22Rv1 (cell line): ENCODE results near the gene RPP40.
"Not testable (repeated sequence)": the region's sequence is repeated elsewhere in the genome, so short reads cannot be mapped to it uniquely, and the experiment has no call there.

Experiments used
- H3K27ac ChIP-seq: fragments of 450-650 bp; 2 replicates; pipeline ENCODE4 v1.5.1; 2017
- ZFX ChIP-seq: fragments of 450-650 bp; IDR thresholded peaks from 2 replicates; pipeline ENCODE4 v1.6.1; 2017; ENCODE audit warnings: antibody characterized with exemption, borderline replicate concordance
- TF ChIP-seq, protein P1 (sequence below): fragments of 450-650 bp; IDR thresholded peaks from 2 replicates; pipeline ENCODE4 v1.5.1; 2017; ENCODE audit warnings: mild to moderate bottlenecking

The RPP40 gene

DNA sequence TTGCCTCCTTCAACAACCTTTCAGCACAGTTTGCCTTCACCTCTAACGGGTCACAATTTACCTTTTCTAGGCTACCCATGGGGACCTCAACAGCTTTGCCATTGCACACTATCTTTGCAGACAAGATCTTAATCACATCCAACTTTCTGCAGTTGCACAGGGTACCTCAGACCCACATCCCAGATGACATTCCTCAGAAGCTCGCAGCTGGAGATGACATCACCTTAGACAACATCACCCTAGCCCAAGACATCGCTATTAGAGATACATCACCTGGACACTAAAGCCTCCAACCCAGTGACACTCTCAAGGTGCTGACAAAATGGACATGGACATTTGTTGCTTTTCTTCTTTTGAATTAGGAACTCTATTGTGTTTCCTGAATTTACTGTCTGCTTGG is 38.6 kb upstream of the RPP40 start:
- no peak overlapping the region for H3K27ac ChIP-seq
- TF ChIP-seq ZFX: no peak
- TF ChIP-seq, protein P1, sequence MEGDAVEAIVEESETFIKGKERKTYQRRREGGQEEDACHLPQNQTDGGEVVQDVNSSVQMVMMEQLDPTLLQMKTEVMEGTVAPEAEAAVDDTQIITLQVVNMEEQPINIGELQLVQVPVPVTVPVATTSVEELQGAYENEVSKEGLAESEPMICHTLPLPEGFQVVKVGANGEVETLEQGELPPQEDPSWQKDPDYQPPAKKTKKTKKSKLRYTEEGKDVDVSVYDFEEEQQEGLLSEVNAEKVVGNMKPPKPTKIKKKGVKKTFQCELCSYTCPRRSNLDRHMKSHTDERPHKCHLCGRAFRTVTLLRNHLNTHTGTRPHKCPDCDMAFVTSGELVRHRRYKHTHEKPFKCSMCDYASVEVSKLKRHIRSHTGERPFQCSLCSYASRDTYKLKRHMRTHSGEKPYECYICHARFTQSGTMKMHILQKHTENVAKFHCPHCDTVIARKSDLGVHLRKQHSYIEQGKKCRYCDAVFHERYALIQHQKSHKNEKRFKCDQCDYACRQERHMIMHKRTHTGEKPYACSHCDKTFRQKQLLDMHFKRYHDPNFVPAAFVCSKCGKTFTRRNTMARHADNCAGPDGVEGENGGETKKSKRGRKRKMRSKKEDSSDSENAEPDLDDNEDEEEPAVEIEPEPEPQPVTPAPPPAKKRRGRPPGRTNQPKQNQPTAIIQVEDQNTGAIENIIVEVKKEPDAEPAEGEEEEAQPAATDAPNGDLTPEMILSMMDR: no peak

DNA sequence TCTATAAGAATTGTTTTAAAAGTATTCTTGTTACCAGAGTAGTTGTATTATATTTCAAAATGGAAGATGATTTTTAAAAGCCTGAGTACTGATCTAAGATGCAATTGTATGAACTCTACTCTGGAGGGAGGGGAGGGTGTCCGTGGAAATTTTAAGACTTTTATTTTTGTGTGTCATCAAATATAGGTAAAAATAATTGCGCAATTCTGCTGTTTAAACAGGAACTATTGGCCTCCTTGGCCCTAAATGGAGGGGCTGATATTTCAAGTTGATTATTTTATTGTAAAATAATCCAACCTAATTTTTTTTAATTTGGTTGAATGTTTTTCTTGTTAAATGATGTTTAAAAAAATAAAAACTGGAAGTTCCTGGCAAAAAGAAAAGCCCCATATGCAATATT is 38.1 kb upstream of the RPP40 start:
- no peak for TF ChIP-seq ZFX
- TF ChIP-seq, protein P1: no peak
- no peak overlapping the region for H3K27ac ChIP-seq

DNA sequence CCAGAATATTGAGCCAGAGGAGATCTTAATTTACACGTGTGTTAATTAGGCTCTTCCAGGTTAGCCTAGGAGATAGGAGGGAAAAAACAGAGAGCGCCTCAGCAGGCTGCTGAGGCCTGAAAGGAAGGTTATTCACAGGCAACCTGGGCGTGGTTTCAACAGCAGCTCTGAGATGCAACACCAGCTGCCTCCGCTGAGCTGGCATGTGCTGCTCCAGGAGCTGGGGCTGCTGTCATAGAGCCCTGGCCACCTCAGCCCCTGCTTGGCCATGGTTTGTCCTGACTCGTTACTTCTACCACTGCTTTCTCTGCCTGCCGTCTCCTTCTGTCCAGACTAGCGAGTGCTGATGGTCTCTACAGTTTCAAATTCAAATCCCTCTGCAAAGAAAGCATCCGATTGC is 32.4 kb upstream of the RPP40 start:
- TF ChIP-seq ZFX: no peak
- TF ChIP-seq, protein P1: no peak
- H3K27ac ChIP-seq: no peak overlapping the region

DNA sequence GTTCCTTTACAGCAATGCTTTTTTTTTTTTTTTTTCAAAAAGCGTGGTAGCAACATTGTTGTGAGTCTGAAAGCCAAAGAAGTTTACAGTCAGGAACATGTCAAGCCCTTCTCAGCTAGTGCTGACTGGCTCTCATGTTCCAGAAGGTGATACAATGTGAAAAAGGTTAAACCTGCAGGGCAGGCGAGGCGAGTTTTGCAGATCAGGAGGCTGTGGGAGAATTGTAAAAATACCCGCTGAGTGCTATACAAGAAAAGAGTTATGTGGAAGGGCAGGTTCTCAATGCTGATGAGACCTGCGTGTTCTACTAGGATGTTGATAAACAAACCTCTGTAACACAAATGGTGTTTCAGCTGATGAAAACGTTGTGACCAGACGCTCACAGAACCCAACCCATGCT is 30.9 kb upstream of the RPP40 start:
- no peak for TF ChIP-seq ZFX
- TF ChIP-seq, protein P1: no peak
- no peak overlapping the region for H3K27ac ChIP-seq

DNA sequence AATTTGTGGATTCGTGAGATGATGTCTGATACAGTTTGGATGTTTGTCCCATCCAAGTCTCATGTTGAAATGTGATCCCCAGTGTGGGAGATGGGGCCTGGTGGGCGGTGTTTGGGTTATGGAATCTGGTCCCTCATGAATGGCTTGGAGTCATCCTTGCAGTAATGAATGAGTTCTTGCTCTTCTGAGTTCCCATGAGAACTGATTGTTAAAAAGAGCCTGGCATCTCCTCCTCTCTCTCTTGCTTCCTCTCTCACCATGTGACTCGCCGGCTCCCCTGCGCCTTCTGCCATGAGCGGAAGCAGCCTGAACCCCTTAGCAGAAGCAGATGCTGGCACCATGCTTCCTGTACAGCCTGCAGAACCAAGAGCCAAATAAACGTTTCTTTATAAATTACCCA is 30.5 kb upstream of the RPP40 start:
- TF ChIP-seq ZFX: no peak
- TF ChIP-seq, protein P1: no peak
- H3K27ac ChIP-seq: no peak overlapping the region

DNA sequence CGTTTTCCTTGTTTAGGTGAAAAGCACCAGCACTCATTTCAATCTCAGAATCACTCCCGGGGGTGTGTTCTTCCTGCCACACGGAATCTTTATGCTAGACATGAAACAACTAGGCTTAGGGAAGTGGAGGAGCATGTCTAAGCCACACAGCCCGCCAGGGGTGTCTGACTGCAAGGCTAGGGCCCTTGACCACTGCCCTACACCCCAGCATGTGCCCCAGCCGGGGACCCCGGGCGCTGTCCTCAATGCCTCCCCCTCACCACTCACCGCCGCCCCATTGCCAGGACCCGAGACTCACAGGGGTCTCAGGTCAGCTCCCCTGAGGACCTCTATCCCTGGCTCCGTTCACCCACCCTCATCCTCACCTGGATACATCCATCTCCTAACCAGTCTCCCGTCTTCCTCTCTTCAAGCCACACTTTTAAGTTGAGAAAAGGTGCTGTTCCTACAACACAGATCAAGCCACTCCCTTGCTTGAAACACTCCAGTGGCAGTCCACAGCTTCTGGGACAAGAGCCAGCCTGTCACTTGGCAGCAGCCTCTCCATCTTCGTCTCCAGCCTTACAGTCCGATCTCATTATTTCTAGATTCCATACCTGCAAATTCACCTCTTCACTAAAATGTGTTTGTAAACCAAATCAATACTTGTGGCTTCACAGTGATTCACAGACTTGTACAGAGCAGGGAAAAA is 29.5 kb upstream of the RPP40 start:
- H3K27ac ChIP-seq: not testable (repeated sequence)

DNA sequence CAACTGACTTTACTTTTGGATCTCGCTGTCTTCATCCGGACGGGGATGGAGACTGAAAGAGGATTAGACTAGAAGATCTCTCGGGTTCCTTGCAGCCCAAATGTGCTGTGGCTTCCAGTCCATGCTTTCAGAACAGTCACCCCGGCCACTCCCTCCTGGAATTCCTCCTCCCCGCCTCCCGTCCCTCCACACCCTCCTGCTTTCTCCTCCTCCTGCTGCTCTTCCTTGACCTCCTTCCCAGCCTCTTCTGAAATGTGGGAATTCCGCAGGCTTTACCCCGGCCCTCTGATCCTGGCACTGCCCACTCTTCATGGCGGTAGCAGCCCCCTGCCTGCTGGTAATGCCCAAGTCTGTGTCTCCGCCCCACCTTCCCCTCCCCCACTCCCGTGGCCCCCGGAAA is 28.9 kb upstream of the RPP40 start:
- H3K27ac ChIP-seq: not testable (repeated sequence)

DNA sequence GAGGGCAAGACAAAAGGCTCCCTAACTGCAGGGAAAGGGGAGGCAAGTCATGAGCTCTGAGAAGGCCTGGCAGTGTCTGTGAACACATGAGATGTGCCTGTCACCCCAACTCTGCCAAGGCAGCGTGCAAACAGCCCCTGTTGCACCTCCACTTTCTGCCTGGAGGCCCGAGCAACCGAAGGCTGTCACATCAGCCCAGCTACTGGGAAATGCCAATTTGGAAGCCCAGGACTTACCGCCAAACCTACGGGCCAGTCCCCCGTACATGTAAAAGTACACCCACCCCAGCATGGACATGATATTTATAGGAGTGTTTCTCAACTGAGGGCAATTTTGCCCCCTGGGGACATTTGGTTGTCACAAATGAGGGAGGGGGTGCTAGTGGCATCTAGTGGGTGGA is 27.3 kb upstream of the RPP40 start:
- no peak overlapping the region for H3K27ac ChIP-seq
- TF ChIP-seq, protein P1: no peak
- no peak for TF ChIP-seq ZFX
